H1 (cell line): ENCODE results near the gene CENPX. TPM values are rescaled to one million over a fixed set of nuclear protein-coding genes. Genes with fewer than 3 reads are reported as not detected.

Source experiments
- polyA plus RNA-seq, 7 experiments: library from polyadenylated mRNA; depleted of rRNA in 3 of 7; stranded (reverse) in 5 of 7; unstranded in 2 of 7; fragments of >200 nt in 5 of 7; fragments of 200-250 nt in 2 of 7; gene quantifications; 1 replicate in 5 of 7; 2 replicates in 1 of 7; 4 replicates in 1 of 7; pipeline versions ENCODE4 v1.2.1 to v1.2.3, GENCODE V29; 2011 to 2013; ENCODE audit warnings: missing spikeins in 2 of 7, mixed read lengths in 2 of 7
- total RNA-seq: library from RNA; stranded (reverse); fragmentation: NEBNext Ultra II Directional; extraction: Animal tissue kit (Norgen Biotek cat#: 25700); gene quantifications from 2 replicates; pipeline ENCODE4 v1.2.1, GENCODE V29; 2021
- TF ChIP-seq, protein P1 (sequence below): fragments of 300-600 bp; sonication (generic); IDR thresholded peaks from 2 replicates; pipeline ENCODE4 v1.7.1; 2012; ENCODE audit warnings: low read length, moderate library complexity, mild to moderate bottlenecking, inconsistent platforms; ENCODE audit not compliant: insufficient replicate concordance

Gene CENPX
- total and polyA plus RNA-seq, 2 of the 8 experiments (the other 6 are each of a cell fraction or from before 2014, with no cell fraction given), result 116 to 122 TPM

DNA sequence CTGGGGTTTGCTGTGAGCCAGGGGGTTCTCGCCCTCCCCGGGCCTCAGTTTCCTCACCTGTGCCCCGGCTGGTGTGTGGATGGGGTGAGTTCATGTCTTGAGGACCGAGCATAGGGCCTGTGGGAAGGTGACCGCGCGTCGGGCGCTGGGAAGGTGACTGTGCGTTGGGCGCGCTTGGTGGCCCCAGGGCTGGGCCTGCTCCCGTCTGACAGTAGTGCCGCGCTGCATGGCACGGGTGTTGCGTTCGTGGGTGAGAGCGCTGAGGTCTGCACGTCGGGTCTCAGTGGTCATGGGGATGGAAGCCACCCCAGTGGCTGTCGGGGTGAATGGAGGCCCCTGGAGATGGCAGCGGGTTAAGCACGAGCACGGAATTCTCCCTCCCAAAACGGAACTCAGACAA lies 36.1 kb downstream of the CENPX start (continued):
- TF ChIP-seq, protein P1, sequence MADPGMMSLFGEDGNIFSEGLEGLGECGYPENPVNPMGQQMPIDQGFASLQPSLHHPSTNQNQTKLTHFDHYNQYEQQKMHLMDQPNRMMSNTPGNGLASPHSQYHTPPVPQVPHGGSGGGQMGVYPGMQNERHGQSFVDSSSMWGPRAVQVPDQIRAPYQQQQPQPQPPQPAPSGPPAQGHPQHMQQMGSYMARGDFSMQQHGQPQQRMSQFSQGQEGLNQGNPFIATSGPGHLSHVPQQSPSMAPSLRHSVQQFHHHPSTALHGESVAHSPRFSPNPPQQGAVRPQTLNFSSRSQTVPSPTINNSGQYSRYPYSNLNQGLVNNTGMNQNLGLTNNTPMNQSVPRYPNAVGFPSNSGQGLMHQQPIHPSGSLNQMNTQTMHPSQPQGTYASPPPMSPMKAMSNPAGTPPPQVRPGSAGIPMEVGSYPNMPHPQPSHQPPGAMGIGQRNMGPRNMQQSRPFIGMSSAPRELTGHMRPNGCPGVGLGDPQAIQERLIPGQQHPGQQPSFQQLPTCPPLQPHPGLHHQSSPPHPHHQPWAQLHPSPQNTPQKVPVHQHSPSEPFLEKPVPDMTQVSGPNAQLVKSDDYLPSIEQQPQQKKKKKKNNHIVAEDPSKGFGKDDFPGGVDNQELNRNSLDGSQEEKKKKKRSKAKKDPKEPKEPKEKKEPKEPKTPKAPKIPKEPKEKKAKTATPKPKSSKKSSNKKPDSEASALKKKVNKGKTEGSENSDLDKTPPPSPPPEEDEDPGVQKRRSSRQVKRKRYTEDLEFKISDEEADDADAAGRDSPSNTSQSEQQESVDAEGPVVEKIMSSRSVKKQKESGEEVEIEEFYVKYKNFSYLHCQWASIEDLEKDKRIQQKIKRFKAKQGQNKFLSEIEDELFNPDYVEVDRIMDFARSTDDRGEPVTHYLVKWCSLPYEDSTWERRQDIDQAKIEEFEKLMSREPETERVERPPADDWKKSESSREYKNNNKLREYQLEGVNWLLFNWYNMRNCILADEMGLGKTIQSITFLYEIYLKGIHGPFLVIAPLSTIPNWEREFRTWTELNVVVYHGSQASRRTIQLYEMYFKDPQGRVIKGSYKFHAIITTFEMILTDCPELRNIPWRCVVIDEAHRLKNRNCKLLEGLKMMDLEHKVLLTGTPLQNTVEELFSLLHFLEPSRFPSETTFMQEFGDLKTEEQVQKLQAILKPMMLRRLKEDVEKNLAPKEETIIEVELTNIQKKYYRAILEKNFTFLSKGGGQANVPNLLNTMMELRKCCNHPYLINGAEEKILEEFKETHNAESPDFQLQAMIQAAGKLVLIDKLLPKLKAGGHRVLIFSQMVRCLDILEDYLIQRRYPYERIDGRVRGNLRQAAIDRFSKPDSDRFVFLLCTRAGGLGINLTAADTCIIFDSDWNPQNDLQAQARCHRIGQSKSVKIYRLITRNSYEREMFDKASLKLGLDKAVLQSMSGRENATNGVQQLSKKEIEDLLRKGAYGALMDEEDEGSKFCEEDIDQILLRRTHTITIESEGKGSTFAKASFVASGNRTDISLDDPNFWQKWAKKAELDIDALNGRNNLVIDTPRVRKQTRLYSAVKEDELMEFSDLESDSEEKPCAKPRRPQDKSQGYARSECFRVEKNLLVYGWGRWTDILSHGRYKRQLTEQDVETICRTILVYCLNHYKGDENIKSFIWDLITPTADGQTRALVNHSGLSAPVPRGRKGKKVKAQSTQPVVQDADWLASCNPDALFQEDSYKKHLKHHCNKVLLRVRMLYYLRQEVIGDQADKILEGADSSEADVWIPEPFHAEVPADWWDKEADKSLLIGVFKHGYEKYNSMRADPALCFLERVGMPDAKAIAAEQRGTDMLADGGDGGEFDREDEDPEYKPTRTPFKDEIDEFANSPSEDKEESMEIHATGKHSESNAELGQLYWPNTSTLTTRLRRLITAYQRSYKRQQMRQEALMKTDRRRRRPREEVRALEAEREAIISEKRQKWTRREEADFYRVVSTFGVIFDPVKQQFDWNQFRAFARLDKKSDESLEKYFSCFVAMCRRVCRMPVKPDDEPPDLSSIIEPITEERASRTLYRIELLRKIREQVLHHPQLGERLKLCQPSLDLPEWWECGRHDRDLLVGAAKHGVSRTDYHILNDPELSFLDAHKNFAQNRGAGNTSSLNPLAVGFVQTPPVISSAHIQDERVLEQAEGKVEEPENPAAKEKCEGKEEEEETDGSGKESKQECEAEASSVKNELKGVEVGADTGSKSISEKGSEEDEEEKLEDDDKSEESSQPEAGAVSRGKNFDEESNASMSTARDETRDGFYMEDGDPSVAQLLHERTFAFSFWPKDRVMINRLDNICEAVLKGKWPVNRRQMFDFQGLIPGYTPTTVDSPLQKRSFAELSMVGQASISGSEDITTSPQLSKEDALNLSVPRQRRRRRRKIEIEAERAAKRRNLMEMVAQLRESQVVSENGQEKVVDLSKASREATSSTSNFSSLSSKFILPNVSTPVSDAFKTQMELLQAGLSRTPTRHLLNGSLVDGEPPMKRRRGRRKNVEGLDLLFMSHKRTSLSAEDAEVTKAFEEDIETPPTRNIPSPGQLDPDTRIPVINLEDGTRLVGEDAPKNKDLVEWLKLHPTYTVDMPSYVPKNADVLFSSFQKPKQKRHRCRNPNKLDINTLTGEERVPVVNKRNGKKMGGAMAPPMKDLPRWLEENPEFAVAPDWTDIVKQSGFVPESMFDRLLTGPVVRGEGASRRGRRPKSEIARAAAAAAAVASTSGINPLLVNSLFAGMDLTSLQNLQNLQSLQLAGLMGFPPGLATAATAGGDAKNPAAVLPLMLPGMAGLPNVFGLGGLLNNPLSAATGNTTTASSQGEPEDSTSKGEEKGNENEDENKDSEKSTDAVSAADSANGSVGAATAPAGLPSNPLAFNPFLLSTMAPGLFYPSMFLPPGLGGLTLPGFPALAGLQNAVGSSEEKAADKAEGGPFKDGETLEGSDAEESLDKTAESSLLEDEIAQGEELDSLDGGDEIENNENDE, result no peak
- TF ChIP-seq, all 59 proteins: peak for 0
